Measurements from ENCODE around the gene CDO1.

CDO1 gene

DNA sequence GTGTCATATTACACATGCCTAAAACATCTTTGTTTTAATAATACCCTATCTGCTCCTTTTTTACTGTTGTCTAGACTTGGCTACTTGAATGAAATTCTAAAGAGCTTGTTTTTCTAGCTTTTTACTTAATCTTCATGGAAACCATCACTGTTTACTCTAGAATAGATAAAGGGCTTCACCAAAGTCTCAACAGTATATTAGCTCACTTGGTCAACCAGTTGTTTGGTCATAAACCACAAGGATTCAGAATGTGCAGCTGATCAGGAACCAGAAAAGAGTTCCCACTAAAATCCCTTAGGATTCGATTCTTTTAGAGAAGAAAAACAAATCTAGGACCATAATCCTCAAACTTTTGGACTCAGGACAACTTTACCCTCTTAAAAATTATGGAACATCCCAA lies 38.0 kb downstream of the CDO1 start:
- DNase-seq: no peak

DNA sequence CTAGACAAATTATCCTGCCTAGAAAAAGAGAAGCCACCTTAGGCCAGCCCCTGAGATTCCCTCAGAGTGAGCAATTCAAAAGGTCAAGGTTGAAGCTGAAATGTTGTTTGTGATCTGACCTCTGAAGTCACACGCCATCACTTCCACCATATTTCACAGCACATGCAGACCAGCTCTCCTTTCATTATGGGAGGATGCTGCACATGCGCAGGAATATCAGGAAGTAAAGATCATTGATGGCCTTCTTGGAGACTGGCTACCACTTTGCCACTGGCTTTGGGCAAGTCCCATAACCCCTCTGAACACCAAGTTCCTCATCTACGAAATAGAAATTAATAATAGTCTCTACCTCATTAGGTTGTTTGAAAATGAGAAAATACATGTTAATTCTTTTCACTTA lies 39.5 kb downstream of the CDO1 start:
- DNase-seq: no peak

DNA sequence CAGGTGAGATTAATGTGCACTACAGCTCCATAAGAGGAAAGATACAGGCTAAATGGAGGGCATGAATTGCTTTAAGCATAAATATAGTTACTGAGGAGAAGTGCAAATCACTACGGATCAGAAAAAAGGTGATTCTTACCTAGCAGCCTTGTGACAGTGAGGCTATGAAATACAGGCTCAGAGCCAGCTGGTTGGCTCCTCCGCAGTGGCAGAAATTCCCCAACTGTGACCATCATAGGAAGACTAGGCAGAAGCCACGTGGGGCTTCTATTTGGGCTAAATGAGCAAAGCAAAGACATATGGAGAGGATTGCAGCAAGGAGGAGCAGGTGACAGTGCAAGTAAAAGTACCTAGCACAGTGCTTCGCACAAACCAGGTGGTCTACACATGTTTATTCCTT lies 40.5 kb downstream of the CDO1 start:
- DNase-seq: no peak

DNA sequence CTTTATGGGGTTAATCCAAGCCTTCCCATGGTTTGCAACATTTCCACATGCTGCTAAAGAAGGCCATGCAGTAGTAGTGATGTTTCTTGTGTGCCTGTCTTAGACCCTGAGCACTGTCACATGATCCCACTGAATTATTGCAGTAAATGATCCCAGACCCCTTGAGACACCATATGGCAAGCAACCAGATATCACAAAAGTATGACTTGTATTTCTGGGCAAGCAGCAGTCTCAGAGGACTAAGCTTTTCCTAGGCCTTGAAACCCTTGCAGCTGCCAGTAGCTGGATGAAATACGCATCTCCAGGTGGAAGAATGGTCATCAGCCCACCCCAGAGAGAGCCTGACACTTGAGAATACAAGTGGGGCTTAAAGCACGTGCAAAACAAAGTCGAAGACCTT lies 41.8 kb downstream of the CDO1 start:
- DNase-seq: no peak

DNA sequence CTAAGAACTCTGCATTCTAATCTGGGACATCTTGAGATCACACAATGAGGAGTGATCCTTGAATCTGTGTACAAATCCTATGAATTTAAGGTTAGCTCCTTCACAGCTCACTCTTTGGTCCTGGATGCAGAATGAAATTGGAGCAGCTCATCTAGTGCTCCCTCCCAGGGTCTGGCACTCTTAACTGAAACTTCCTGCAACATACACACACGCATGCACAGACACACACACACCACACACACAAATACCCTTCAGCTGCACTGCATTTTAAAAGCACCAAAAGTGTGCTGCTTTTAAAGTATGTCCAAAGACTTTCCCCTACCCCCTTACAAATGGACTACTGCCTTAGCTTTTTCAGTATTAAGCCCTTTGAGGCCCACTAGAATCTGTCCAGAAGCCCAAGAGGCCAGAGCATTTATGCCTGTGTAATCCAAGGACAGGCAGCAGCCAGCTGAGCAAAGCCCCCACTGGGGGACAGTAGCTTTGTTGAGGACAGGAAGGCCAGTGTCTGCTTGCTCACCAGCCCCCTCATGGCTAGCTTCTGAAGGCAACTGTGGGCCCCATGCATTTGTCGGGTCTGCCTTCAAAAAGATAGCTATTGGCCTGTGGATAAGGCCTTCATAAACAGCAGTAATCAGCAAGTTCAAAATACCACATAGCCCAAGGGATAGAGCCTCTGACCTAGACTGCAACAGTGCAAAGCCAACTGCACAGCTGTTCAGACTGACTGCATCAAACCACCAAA lies 43.6 kb downstream of the CDO1 start:
- DNase-seq: no peak

DNA sequence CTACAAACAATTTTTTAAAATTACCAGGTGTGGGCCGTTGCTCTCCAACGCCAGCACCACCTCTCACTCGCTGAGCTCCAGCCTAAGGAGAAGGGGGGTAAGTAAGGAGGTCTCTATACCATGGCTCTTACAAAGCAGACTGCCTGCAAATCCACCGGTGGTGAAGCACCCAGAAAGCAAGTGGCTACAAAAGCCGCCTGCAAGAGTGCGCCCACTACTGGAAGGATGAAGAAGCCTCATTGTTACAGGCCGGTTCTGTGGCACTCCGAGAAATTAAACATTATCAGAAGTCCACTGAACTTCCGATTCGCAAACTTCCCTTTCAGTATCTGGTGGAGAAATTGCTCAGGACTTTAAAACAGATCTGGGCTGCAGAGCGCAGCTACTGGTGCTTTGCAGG lies 46.0 kb downstream of the CDO1 start:
- DNase-seq: no peak

DNA sequence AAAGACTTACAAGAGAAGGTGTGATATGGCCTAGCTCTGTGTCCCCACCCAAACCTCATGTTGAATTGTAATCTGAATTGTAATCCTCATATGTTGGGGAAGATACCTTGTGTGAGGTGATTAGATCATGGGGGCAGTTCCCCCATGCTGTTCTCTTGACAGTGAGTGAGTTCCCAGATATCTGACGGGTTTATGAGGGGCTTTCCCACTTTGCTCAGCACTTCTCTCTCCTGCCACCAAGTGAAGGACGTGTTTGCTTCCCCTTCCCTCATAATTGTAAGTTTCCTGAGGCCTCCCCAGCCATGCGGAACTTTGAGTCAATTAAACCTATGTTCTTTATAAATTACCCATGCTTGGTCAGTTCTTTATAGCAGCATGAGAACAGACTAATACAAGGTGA lies 49.0 kb downstream of the CDO1 start:
- no peak for DNase-seq

DNA sequence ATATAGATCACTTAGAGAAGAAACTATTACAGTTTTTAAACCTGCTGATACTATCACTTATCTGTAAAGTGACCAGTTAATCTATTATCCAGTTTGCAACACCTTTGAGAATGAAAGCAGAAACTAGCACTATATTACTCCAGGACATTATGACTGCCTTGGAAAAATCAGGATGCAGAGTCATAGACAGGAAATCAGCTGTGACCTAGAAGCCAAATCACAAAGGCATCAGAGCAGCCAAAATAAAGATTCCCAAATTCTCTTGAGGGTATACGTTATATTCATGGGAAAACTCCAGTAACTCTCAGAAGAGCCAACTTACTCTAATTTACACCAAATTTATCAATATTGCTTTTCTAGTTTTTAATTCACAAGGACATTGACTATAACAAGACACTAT lies 49.9 kb downstream of the CDO1 start:
- DNase-seq: no peak

DNA sequence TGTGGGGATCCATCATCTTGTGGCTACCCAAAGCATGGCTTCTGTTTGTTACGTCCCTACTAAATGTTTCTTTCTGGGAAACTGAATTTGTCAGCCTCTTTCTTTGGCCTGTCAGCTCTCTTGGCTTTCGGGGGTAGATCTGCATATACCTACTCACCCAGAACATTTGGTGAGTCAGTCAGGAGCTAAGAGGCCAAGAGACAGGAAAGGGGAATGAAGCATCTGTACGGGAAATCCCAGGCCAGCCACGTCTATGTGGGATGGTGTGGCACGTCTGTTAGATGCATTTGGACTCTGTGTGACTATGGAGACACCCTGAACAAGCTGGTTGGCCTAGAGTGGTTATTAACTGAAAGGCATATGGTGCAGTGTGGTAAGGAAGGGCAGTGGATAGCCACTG lies 58.1 kb downstream of the CDO1 start:
- no peak for DNase-seq

DNA sequence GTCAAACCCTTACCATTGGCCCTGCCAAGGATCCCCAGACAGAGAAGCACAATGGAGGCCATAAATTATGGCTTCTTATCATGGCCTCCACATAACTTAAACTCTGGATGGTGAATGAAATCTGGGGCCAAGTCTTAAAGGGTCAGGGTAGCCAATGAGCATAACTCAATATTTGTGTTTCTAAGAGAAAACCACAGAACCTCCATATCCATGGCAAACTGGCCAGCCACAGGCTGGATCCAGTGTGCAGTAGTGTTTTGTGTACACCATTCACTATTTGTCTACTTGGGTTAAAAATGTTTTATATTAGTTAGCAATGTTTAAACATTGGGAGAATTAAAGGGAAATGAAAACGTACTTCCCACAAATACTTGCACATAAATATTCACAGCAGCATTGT lies 60.8 kb downstream of the CDO1 start:
- DNase-seq: no peak

All from NCI-H510A (cell line).